Caco-2 (cell line): Measurements from ENCODE around the gene ST6GALNAC5. TPM values are rescaled to one million over a fixed set of nuclear protein-coding genes. Genes with fewer than 3 reads are reported as not detected.

Source experiments
- BruUV-seq: library from RNA; stranded (reverse); fragments of 400-500 nt; replicated peaks from 2 replicates; lab custom pipeline; 2021; lab: Mats Ljungman, UMichigan
- CTCF ChIA-PET: fragments of 300-600 bp; sonication (Branson Sonifier 250); formaldehyde crosslinking; loops from one replicate; lab custom pipeline; 2022; ENCODE audit warnings: antibody characterized with exemption; lab: Charles Lee
- POLR2A ChIA-PET: fragments of 300-600 bp; sonication (Branson Sonifier 250); formaldehyde crosslinking; loops from one replicate; lab custom pipeline; 2022; ENCODE audit warnings: antibody characterized with exemption; lab: Charles Lee
- DNase-seq, 2 experiments: peaks; one replicate each; pipeline versions ENCODE4 v3.0.0 to v3.0.0-alpha.2; 2020 to 2022
- H3K27me3 ChIP-seq: replicated peaks from 2 replicates; pipeline ENCODE4 v1.6.0; 2011; ENCODE audit warnings: low read length; ENCODE audit not compliant: control insufficient read depth, insufficient read depth
- H3K36me3 ChIP-seq: 2 replicates; pipeline ENCODE4 v1.5.1; 2011; ENCODE audit warnings: low read length; ENCODE audit not compliant: control insufficient read depth, insufficient read depth
- H3K4me1 ChIP-seq: fragments of 250-450 bp; sonication (Bioruptor Pico); 2 replicates; pipeline ENCODE4 v1.5.1; 2020; ENCODE audit warnings: mild to moderate bottlenecking
- H3K4me3 ChIP-seq: 2 replicates; pipeline ENCODE4 v1.5.1; 2011; ENCODE audit warnings: low read depth, mild to moderate bottlenecking, control low read depth, low read length
- H3K9me3 ChIP-seq: fragments of 250-450 bp; sonication (Bioruptor Pico); 2 replicates; pipeline ENCODE4 v1.5.1; 2020; ENCODE audit warnings: mild to moderate bottlenecking, moderate library complexity
- H3K27ac Mint-ChIP-seq: one replicate; pipeline ENCODE4 v1.8.0; 2022; ENCODE audit warnings: mixed read lengths; ENCODE audit not compliant: unreplicated experiment
- H3K27me3 Mint-ChIP-seq: one replicate; pipeline ENCODE4 v1.8.0; 2022; ENCODE audit warnings: mixed read lengths; ENCODE audit not compliant: insufficient read depth, unreplicated experiment
- H3K36me3 Mint-ChIP-seq: one replicate; pipeline ENCODE4 v1.8.0; 2022; ENCODE audit warnings: mild to moderate bottlenecking, mixed read lengths; ENCODE audit not compliant: insufficient read depth, unreplicated experiment
- H3K4me1 Mint-ChIP-seq: one replicate; pipeline ENCODE4 v1.8.0; 2022; ENCODE audit warnings: low read depth, mixed read lengths; ENCODE audit not compliant: unreplicated experiment
- H3K4me3 Mint-ChIP-seq: one replicate; pipeline ENCODE4 v1.8.0; 2022; ENCODE audit warnings: mild to moderate bottlenecking, moderate library complexity, mixed read lengths; ENCODE audit not compliant: unreplicated experiment
- H3K9me3 Mint-ChIP-seq: one replicate; pipeline ENCODE4 v1.8.0; 2022; ENCODE audit warnings: mixed read lengths; ENCODE audit not compliant: unreplicated experiment
- intact Hi-C: fragments of 100-400 bp; cut with micrococcal nuclease; formaldehyde crosslinking; loops from one replicate; pipeline ENCODE4 v1.10.0; 2022; ENCODE audit not compliant: unreplicated experiment
- total RNA-seq: library from RNA; stranded (reverse); gene quantifications from 2 replicates; pipeline ENCODE4 v1.2.3, GENCODE V29; 2022
- TF ChIP-seq, protein P1 (sequence below), 2 experiments: fragments of 200-600 bp in 1 of 2; IDR thresholded peaks; 1 replicate in 1 of 2; 2 replicates in 1 of 2; pipeline versions ENCODE4 v1.5.1 to v1.8.0; 2011 to 2022; ENCODE audit warnings: antibody characterized with exemption in 1 of 2, control low read depth in 1 of 2, inconsistent platforms in 1 of 2, low read depth in 1 of 2, low read length in 1 of 2, mild to moderate bottlenecking in 1 of 2, moderate library complexity in 1 of 2; ENCODE audit not compliant: insufficient read depth in 1 of 2, severe bottlenecking in 1 of 2, unreplicated experiment in 1 of 2

Gene ST6GALNAC5
- total RNA-seq, 1 experiment from 2014 or later: 0.09 TPM

DNA sequence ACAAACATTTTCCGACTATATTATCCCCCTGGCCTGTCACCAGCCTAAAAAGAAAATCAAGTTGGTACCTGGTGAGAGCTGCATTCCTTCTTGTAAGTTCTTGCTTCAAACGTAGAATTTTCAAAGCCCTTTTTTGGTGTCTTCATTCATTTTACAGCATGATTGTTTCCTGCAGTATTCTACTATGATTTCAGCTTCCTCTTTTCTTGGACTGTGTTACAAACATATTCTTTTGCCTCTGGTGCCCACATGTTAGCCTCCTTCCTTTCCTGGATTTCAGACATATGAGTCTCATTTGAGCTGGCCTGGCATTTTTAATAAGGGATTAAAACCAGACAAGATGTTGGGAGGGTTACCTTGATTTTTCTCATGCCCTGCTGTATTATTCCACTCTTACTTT, 209.5 kb downstream of the ST6GALNAC5 start:
- no TSS peak for BruUV-seq
- H3K36me3 ChIP-seq: no peaks in the 10 kb centered on the region
- TF ChIP-seq, protein P1, sequence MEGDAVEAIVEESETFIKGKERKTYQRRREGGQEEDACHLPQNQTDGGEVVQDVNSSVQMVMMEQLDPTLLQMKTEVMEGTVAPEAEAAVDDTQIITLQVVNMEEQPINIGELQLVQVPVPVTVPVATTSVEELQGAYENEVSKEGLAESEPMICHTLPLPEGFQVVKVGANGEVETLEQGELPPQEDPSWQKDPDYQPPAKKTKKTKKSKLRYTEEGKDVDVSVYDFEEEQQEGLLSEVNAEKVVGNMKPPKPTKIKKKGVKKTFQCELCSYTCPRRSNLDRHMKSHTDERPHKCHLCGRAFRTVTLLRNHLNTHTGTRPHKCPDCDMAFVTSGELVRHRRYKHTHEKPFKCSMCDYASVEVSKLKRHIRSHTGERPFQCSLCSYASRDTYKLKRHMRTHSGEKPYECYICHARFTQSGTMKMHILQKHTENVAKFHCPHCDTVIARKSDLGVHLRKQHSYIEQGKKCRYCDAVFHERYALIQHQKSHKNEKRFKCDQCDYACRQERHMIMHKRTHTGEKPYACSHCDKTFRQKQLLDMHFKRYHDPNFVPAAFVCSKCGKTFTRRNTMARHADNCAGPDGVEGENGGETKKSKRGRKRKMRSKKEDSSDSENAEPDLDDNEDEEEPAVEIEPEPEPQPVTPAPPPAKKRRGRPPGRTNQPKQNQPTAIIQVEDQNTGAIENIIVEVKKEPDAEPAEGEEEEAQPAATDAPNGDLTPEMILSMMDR (IDR thresholded peaks at IDR 0.05; ENCODE audit: insufficient read depth in 1 of 2, low read depth in 1 of 2, low read length in 1 of 2, severe bottlenecking in 1 of 2, unreplicated experiment in 1 of 2): no peak
- Mint-ChIP-seq H3K27me3 (peaks cover 14% of the 10 kb centered on the region), H3K4me3 (no peak overlapping the region), H3K9me3 (no peaks in the 10 kb centered on the region), H3K4me1 (no peaks in the 10 kb centered on the region), H3K36me3 (no peaks in the 10 kb centered on the region), H3K27ac (no peak overlapping the region)
- ChIA-PET POLR2A (no interaction called here), CTCF (no interaction called here)
- no peak overlapping the region for H3K4me3 ChIP-seq
- H3K4me1 ChIP-seq: no peaks in the 10 kb centered on the region
- H3K9me3 ChIP-seq: no peaks in the 10 kb centered on the region
- no peak for DNase-seq
- intact Hi-C loops: no loop called here
- no peaks in the 10 kb centered on the region for H3K27me3 ChIP-seq

DNA sequence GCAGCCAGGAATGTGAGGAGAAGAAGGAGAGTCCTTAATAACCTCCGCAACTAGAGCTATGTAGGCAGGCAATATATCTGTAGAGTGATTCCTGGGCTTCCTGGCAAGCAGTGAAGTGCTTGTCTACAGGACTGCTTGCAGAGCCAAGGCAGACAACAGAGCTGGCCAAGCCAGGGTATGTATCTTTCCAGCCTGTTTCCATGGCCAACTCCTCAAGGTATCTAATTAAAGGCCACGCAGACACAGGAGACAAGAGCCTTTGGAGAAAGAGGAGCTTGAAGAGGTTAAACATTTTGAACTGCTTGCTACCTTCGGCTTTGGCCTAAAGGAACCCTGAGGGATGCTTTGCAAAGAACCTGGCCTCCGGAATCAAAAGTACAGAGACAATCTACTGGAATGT, 214.6 kb downstream of the ST6GALNAC5 start:
- H3K27ac Mint-ChIP-seq: no peak overlapping the region

DNA sequence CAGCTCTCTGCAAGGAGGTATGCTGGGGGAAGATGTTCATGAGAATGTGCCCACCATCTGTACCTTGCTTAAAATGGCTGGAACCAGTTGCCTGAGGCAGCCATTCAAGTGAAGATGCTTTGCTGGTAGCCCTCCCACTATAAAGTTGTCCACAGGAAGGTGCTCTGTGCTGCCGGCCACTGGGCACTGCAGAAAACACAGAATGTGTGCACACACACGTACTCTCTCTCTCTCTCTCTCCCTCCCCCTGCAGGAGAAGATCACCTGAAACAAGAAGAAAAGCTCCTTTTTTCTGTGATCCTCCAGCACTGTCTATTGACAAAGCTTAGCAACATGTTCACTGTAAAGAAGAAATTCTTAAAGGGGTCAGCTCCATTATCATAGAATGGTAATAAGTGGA, 217.2 kb downstream of the ST6GALNAC5 start:
- H3K4me3 Mint-ChIP-seq: no peak overlapping the region
- peaks cover 7% of the 10 kb centered on the region for H3K27me3 Mint-ChIP-seq
- ChIA-PET POLR2A (no interaction called here), CTCF (no interaction called here)
- no peak overlapping the region for H3K27ac Mint-ChIP-seq
- no peak overlapping the region for H3K4me3 ChIP-seq
- H3K9me3 ChIP-seq: no peaks in the 10 kb centered on the region
- H3K36me3 ChIP-seq: no peaks in the 10 kb centered on the region
- no peaks in the 10 kb centered on the region for H3K9me3 Mint-ChIP-seq
- TF ChIP-seq, protein P1 (IDR thresholded peaks at IDR 0.05; ENCODE audit: insufficient read depth in 1 of 2, low read depth in 1 of 2, low read length in 1 of 2, severe bottlenecking in 1 of 2, unreplicated experiment in 1 of 2): peak in 1 of 2 experiments; percentile 11
- no peaks in the 10 kb centered on the region for H3K4me1 ChIP-seq
- intact Hi-C loops: no loop called here
- no TSS peak for BruUV-seq
- H3K36me3 Mint-ChIP-seq: no peaks in the 10 kb centered on the region
- no peak for DNase-seq
- no peaks in the 10 kb centered on the region for H3K27me3 ChIP-seq
- H3K4me1 Mint-ChIP-seq: no peaks in the 10 kb centered on the region

More for the DNA sequence above, 214.6 kb downstream of the ST6GALNAC5 start:
- Mint-ChIP-seq H3K27me3 (peaks cover 7% of the 10 kb centered on the region), H3K9me3 (no peaks in the 10 kb centered on the region), H3K36me3 (no peaks in the 10 kb centered on the region), H3K4me1 (no peaks in the 10 kb centered on the region), H3K4me3 (no peak overlapping the region)
- H3K4me1 ChIP-seq: no peaks in the 10 kb centered on the region
- H3K36me3 ChIP-seq: no peaks in the 10 kb centered on the region
- POLR2A ChIA-PET: no interaction called here
- H3K9me3 ChIP-seq: no peaks in the 10 kb centered on the region
- intact Hi-C loops: no loop called here
- CTCF ChIA-PET: no interaction called here
- no peak overlapping the region for H3K4me3 ChIP-seq
- no peaks in the 10 kb centered on the region for H3K27me3 ChIP-seq
- TF ChIP-seq, protein P1 (IDR thresholded peaks at IDR 0.05; ENCODE audit: insufficient read depth in 1 of 2, low read depth in 1 of 2, low read length in 1 of 2, severe bottlenecking in 1 of 2, unreplicated experiment in 1 of 2): no peak
- DNase-seq: no peak
- BruUV-seq: no TSS peak
